Upper lobe of left lung (tissue), 6 donors: ENCODE measurements around the gene MELTF. TPM values are rescaled to one million over a fixed set of nuclear protein-coding genes. Genes with fewer than 3 reads are reported as not detected.
A peak's percentile ranks its signal among the peaks of the same experiment; 100 is the strongest.
"Not testable (repeated sequence)": the region's sequence is repeated elsewhere in the genome, so short reads cannot be mapped to it uniquely, and the experiment has no call there.

Experiments
- ATAC-seq, 2 donors: fragments of 200-7000 bp; cut with Tn5 transposase; one replicate each; pipeline ENCODE4 v1.9.1; 2022; ENCODE audit warnings: mild to moderate bottlenecking in 2 of 2, moderate library complexity in 2 of 2; ENCODE audit not compliant: low FRiP score in 2 of 2
- DNase-seq, 2 donors: peaks; one replicate each; pipeline ENCODE4 v3.0.0-alpha.2; 2019 to 2020
- H3K27ac ChIP-seq, 4 donors: fragments of 200-600 bp; sonication (generic); one replicate each; pipeline ENCODE4 v1.5.1; 2016 to 2019
- H3K27me3 ChIP-seq, 4 donors: fragments of 200-600 bp; sonication (generic); one replicate each; pipeline ENCODE4 v1.5.1; 2017 to 2019
- H3K36me3 ChIP-seq, 4 donors: fragments of 200-600 bp; sonication (generic); one replicate each; pipeline ENCODE4 v1.5.1; 2016 to 2019
- H3K4me1 ChIP-seq, 4 donors: fragments of 200-600 bp; sonication (generic); one replicate each; pipeline ENCODE4 v1.5.1; 2018 to 2019
- H3K4me3 ChIP-seq, 4 donors: fragments of 200-600 bp; sonication (generic); one replicate each; pipeline ENCODE4 v1.5.1; 2017 to 2019; ENCODE audit warnings: mild to moderate bottlenecking in 2 of 4, moderate library complexity in 1 of 4
- H3K9me3 ChIP-seq, 4 donors: fragments of 200-600 bp; sonication (generic); one replicate each; pipeline ENCODE4 v1.5.1; 2018 to 2019
- CTCF ChIP-seq, 6 experiments: fragments of 450-650 bp in 4 of 6; fragments of 200-600 bp in 2 of 6; sonication (generic) in 2 of 6; IDR thresholded peaks; one replicate each; pipeline ENCODE4 v1.5.1; 2016 to 2019; ENCODE audit warnings: antibody characterized with exemption in 6 of 6
- EP300 ChIP-seq, 4 donors: sonication (generic); formaldehyde crosslinking; IDR thresholded peaks; one replicate each; pipeline ENCODE4 v1.5.1; 2017; ENCODE audit warnings: antibody characterized with exemption in 4 of 4, control low read depth in 2 of 4
- POLR2A ChIP-seq, 4 donors: fragments of 450-650 bp; IDR thresholded peaks; one replicate each; pipeline ENCODE4 v1.5.1; 2016 to 2017; ENCODE audit warnings: antibody characterized with exemption in 4 of 4, mild to moderate bottlenecking in 2 of 4
- POLR2AphosphoS5 ChIP-seq, 2 donors: sonication (generic); formaldehyde crosslinking; IDR thresholded peaks; one replicate each; pipeline ENCODE4 v1.5.1; 2017; ENCODE audit warnings: antibody characterized with exemption in 2 of 2
- WGBS, 2 donors: methylation state at CpG; one replicate each; pipeline ENCODE4 v1.1.5; 2017 to 2018; 5-methylcytosine and 5-hydroxymethylcytosine counted together
- total RNA-seq, 6 donors: library from RNA; depleted of rRNA in 4 of 6; stranded (reverse); fragments of >200 nt in 4 of 6; gene quantifications; one replicate each; pipeline versions ENCODE4 v1.1.0 to v1.2.1, GENCODE V29; 2016 to 2021
- donor health status: DM: no; HTN: no; CAD: no; lungs with moderate emphysema.
- donor health status: DM: no; HTN: yes; CAD: no; lungs with severe emphysema.

The MELTF gene
- total RNA-seq, 6 donors from 2014 or later = 3.0 to 28.3 (median 4.2) TPM

DNA sequence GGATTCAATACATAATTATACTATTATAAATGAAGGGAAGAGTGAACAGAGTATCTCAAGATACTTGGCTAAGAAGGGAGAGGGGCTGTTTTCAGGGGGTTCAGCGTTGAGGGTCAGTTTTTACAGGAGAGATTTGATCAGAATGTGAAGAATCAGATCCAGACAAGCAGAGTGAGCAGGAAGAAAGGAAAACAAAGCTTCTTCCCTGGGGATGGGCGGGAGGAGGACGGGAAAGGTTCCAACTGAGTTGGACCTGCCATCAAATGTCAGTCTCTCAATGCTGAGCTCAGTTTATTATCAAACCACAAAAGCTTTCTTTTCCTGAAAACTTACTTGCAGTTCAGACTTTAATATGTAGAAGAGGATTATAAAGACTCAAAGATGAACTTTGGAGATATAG is 6.0 kb upstream of the MELTF start:
- Histone ChIP-seq H3K27me3 (no peaks in the 10 kb centered on the region), H3K36me3 (no peaks in the 10 kb centered on the region), H3K9me3 (no peaks in the 10 kb centered on the region), H3K4me3 (no peak overlapping the region), H3K4me1 (peaks cover 0 to 15% (median 5%) of the 10 kb centered on the region in 4 donors), H3K27ac (no peak overlapping the region)
- no peak for DNase-seq
- 53 to 68% methylated on average over 3 of the region's 3 CpGs for WGBS, 2 donors
- TF ChIP-seq POLR2AphosphoS5 (IDR thresholded peaks at IDR 0.05) (no peak), CTCF (IDR thresholded peaks at IDR 0.05) (no peak), EP300 (IDR thresholded peaks at IDR 0.05) (no peak)
- ATAC-seq = no peak

GRCh38 chr3:197034778-197035177 is 5.2 kb upstream of the MELTF start:
- WGBS, 2 donors = 75 to 77% methylated on average over 4 to 5 of the region's 5 CpGs
- H3K27ac ChIP-seq, DNase-seq, H3K9me3 ChIP-seq, H3K36me3 ChIP-seq, H3K27me3 ChIP-seq, H3K4me3 ChIP-seq, ATAC-seq: not testable (repeated sequence)
- peaks cover 3 to 18% (median 8%) of the 10 kb centered on the region in 4 donors for H3K4me1 ChIP-seq

GRCh38 chr3:197033764-197034163 is 4.1 kb upstream of the MELTF start:
- DNase-seq, H3K27me3 ChIP-seq, H3K4me3 ChIP-seq, H3K36me3 ChIP-seq, H3K9me3 ChIP-seq, H3K27ac ChIP-seq, ATAC-seq: not testable (repeated sequence)
- 90 to 100% methylated on average over 1 to 3 of the region's 3 CpGs for WGBS, 2 donors
- H3K4me1 ChIP-seq = peaks cover 13 to 28% (median 18%) of the 10 kb centered on the region in 4 donors

- ATAC-seq = peak; percentile 64 to 81
- peak overlapping the region in 1 of 4 donors; percentile 4 for H3K27ac ChIP-seq
These were observed 2.0 kb upstream of the MELTF start for GRCh38 chr3:197031315-197032285.

GRCh38 chr3:197030379-197031314 is 1.0 kb upstream of the MELTF start:
- 72 to 74% methylated on average over 25 to 31 of the region's 33 CpGs for WGBS, 2 donors
- H3K4me1 ChIP-seq = peaks cover 16 to 29% (median 21%) of the 10 kb centered on the region in 4 donors
- no peaks in the 10 kb centered on the region for H3K36me3 ChIP-seq
- peak in 1 of 2 donors; percentile 8 for ATAC-seq
- TF ChIP-seq CTCF (IDR thresholded peaks at IDR 0.05) = no peak
- no peak for TF ChIP-seq EP300 (IDR thresholded peaks at IDR 0.05)
- TF ChIP-seq POLR2A (IDR thresholded peaks at IDR 0.05) = no peak
- TF ChIP-seq POLR2AphosphoS5 (IDR thresholded peaks at IDR 0.05) = no peak
- H3K9me3 ChIP-seq = no peaks in the 10 kb centered on the region
- DNase-seq = no peak
- H3K27ac ChIP-seq = peak overlapping the region in 1 of 4 donors; percentile 4
- peaks cover 0 to 8% (median 6%) of the 10 kb centered on the region in 4 donors for H3K27me3 ChIP-seq
- no peak overlapping the region for H3K4me3 ChIP-seq

More at GRCh38 chr3:197031315-197032285, 2.0 kb upstream of the MELTF start:
- Histone ChIP-seq H3K4me1 (peaks cover 16 to 29% (median 21%) of the 10 kb centered on the region in 4 donors), H3K9me3 (no peaks in the 10 kb centered on the region), H3K27me3 (peaks cover 0 to 8% (median 6%) of the 10 kb centered on the region in 4 donors), H3K4me3 (no peak overlapping the region), H3K36me3 (no peaks in the 10 kb centered on the region)
- peak in 1 of 2 donors; percentile 61 for DNase-seq
- WGBS, 2 donors = 43 to 51% methylated on average over 12 of the region's 12 CpGs
- TF ChIP-seq EP300 (IDR thresholded peaks at IDR 0.05) = peak in 1 of 4 donors; percentile 80
- TF ChIP-seq POLR2A (IDR thresholded peaks at IDR 0.05) = no peak
- TF ChIP-seq CTCF (IDR thresholded peaks at IDR 0.05) = no peak
- TF ChIP-seq POLR2AphosphoS5 (IDR thresholded peaks at IDR 0.05) = peak; percentile 48 to 67
